GM19099 (cell line): Measurements from ENCODE around the gene ZNF227.

ENCODE experiments used
- POLR2A ChIP-seq: IDR thresholded peaks from 3 replicates; pipeline ENCODE4 v1.6.1; 2011; ENCODE audit warnings: low read depth; ENCODE audit not compliant: insufficient read length; ENCODE audit errors: extremely low read depth

Gene ZNF227

GRCh38 chr19:44212250-44212865, at the start of gene ZNF227:
ZNF227 (plus strand) TSS chr19:44212532; CDS start chr19:44217793, 5,261 bp downstream.
- TF ChIP-seq POLR2A = peak; percentile 83

- TF ChIP-seq POLR2A = no peak
These were observed 48.5 kb upstream of the ZNF227 start for GRCh38 chr19:44163789-44164188.

- TF ChIP-seq POLR2A = no peak
These were observed 48.0 kb upstream of the ZNF227 start for GRCh38 chr19:44164327-44164672.

GRCh38 chr19:44164673-44165512, 47.4 kb upstream of the ZNF227 start, which contains the start of gene ZNF226:
ZNF226 (plus strand) TSS chr19:44165100; CDS start chr19:44170081, 4,981 bp downstream.
- peak; percentile 79 for TF ChIP-seq POLR2A

- TF ChIP-seq POLR2A = no peak
These were observed 35.7 kb upstream of the ZNF227 start for GRCh38 chr19:44176590-44176989.

- no peak for TF ChIP-seq POLR2A
These were observed 31.4 kb upstream of the ZNF227 start for GRCh38 chr19:44180968-44181367.

GRCh38 chr19:44182145-44182544, 30.2 kb upstream of the ZNF227 start:
- TF ChIP-seq POLR2A = no peak

GRCh38 chr19:44190020-44190419, 22.3 kb upstream of the ZNF227 start:
- no peak for TF ChIP-seq POLR2A

GRCh38 chr19:44192127-44192526, 20.2 kb upstream of the ZNF227 start:
- no peak for TF ChIP-seq POLR2A

- no peak for TF ChIP-seq POLR2A
These were observed 15.6 kb upstream of the ZNF227 start for GRCh38 chr19:44196772-44197171.

- no peak for TF ChIP-seq POLR2A
These were observed 9.9 kb upstream of the ZNF227 start for GRCh38 chr19:44202470-44202869.

GRCh38 chr19:44202974-44203373, 9.4 kb upstream of the ZNF227 start:
- no peak for TF ChIP-seq POLR2A

GRCh38 chr19:44204772-44205171, 7.6 kb upstream of the ZNF227 start:
- TF ChIP-seq POLR2A = no peak

GRCh38 chr19:44207126-44207803, 5.1 kb upstream of the ZNF227 start:
- peak; percentile 62 for TF ChIP-seq POLR2A

GRCh38 chr19:44212866-44213346, 574 bp downstream of the ZNF227 start:
- no peak for TF ChIP-seq POLR2A
